Measurements from ENCODE around the gene MT1E. TPM values are rescaled to one million over a fixed set of nuclear protein-coding genes. Genes with fewer than 3 reads are reported as not detected.

Gene MT1E
- total and polyA plus RNA-seq, 2 of the 8 experiments (the other 6 are each of a cell fraction or from before 2014, with no cell fraction given), result 7.9 to 117 TPM

- Histone ChIP-seq H3K4me1 (replicated peaks in 1 of 4; ENCODE audit: control insufficient read depth in 3 of 4, insufficient read depth in 4 of 4, low read length in 3 of 4) (no peaks in the 10 kb centered on the region), H3K9me3 (ENCODE audit: insufficient read depth in 2 of 2, low read depth in 1 of 2, low read length in 1 of 2) (peaks cover 4 to 6% of the 10 kb centered on the region in 2 experiments; a peak in 2 of 4 replicates), H4K20me1 (replicated peaks in 1 of 2; ENCODE audit: control insufficient read depth in 1 of 2, insufficient read depth in 2 of 2, low read length in 2 of 2) (no peaks in the 10 kb centered on the region), H2BK20ac (ENCODE audit: low read length) (no peak overlapping the region), H3K79me1 (ENCODE audit: low read depth, low read length) (no peaks in the 10 kb centered on the region), H3K9ac (replicated peaks in 1 of 4; ENCODE audit: extremely low read depth in 1 of 4, low read depth in 3 of 4, low read length in 3 of 4) (no peak overlapping the region), H3K18ac (ENCODE audit: extremely low read depth, low read length) (no peak overlapping the region), H2AFZ (ENCODE audit: low read length) (no peak overlapping the region), H4K8ac (ENCODE audit: extremely low read depth, insufficient read depth, low read length) (no peak overlapping the region), H4K91ac (replicated peaks; ENCODE audit: insufficient read length, low read length) (no peak overlapping the region), H2AK5ac (ENCODE audit: low read depth, low read length) (no peak overlapping the region), H3K23ac (ENCODE audit: insufficient read length) (no peak overlapping the region), H3K56ac (replicated peaks; ENCODE audit: insufficient read length, low read depth, low read length) (no peak overlapping the region), H4K5ac (ENCODE audit: insufficient read length, low read depth, low read length) (no peak overlapping the region), H3K4me2 (ENCODE audit: insufficient read depth in 1 of 2, low read depth in 2 of 2, low read length in 2 of 2) (no peak overlapping the region), H3K27ac (ENCODE audit: low read depth, low read length) (no peak overlapping the region), H3K79me2 (ENCODE audit: control insufficient read depth in 1 of 2, insufficient read depth in 2 of 2, low read length in 2 of 2) (no peaks in the 10 kb centered on the region), H2BK12ac (ENCODE audit: low read depth, low read length) (no peak overlapping the region), H3K36me3 (ENCODE audit: control insufficient read depth in 2 of 4, insufficient read depth in 4 of 4, low read length in 3 of 4) (no peaks in the 10 kb centered on the region), H2BK120ac (replicated peaks; ENCODE audit: low read depth, low read length) (no peak overlapping the region), H2BK5ac (ENCODE audit: low read depth, low read length) (no peak overlapping the region), H3K23me2 (ENCODE audit: low read depth, low read length) (no peaks in the 10 kb centered on the region), H2BK15ac (ENCODE audit: low read length) (no peak overlapping the region), H3K4me3 (ENCODE audit: extremely low read depth in 1 of 4, insufficient read depth in 2 of 4, low read depth in 3 of 4, low read length in 4 of 4) (no peak overlapping the region), H3K14ac (ENCODE audit: insufficient read length) (no peak overlapping the region), H3K27me3 (replicated peaks in 1 of 4; ENCODE audit: control insufficient read depth in 3 of 4, extremely low read depth in 1 of 4, insufficient read depth in 3 of 4, low read length in 3 of 4) (no peaks in the 10 kb centered on the region; a peak in 2 of 7 replicates), H3K4ac (replicated peaks; ENCODE audit: insufficient read length, low read depth, low read length) (no peak overlapping the region)
- no peak for DNase-seq (ENCODE audit: low read depth in 1 of 2, low spot score in 2 of 2)
- FAIRE-seq, result no peak
- CTCF ChIA-PET (ENCODE audit: partially characterized antibody), result interaction anchor here (0.5 to 0.7 kb wide), 3 partner anchors 62 to 1871 kb away, joined by 3 to 4 read pairs (median 4); no protein-coding TSS in a partner anchor
- POLR2A ChIA-PET (ENCODE audit: partially characterized antibody), result interaction anchor here (0.6 kb wide), 1 partner anchor 126 kb away, joined by 3 read pairs; no protein-coding TSS in a partner anchor
- 82% methylated on average over 6 of the region's 6 CpGs; no CpG with 5 or more reads in 1 of the 2 experiments for WGBS, 2 experiments (ENCODE audit: extremely low coverage in 1 of 2, insufficient coverage in 1 of 2, insufficient read length in 1 of 2, insufficient replicate concordance in 2 of 2, low coverage in 1 of 2, low lambda C conversion rate in 2 of 2, missing lambda C conversion rate in 1 of 2)
- no peak for TF ChIP-seq FOSL1 (IDR thresholded peaks at IDR 0.05; ENCODE audit: insufficient read depth, low read depth, low read length)
- no peak for TF ChIP-seq USF2 (IDR thresholded peaks at IDR 0.05; ENCODE audit: low read length)
- TF ChIP-seq SIRT6 (IDR thresholded peaks at IDR 0.05; ENCODE audit: low read length), result no peak
- no peak for TF ChIP-seq YY1 (IDR thresholded peaks at IDR 0.05; ENCODE audit: low read depth, low read length)
- TF ChIP-seq HDAC6 (IDR thresholded peaks at IDR 0.05; ENCODE audit: low read depth, low read length), result no peak
- no peak for TF ChIP-seq JUND (IDR thresholded peaks at IDR 0.05; ENCODE audit: low read length)
- TF ChIP-seq RAD21 (IDR thresholded peaks at IDR 0.05 in 1 of 2, conservative IDR thresholded peaks at IDR 0.05 in 1 of 2; ENCODE audit: low read depth in 2 of 2, low read length in 2 of 2), result no peak
- TF ChIP-seq KDM5A (IDR thresholded peaks at IDR 0.05; ENCODE audit: low read length), result no peak
- TF ChIP-seq EGR1 (IDR thresholded peaks at IDR 0.05; ENCODE audit: borderline replicate concordance, low read depth, low read length), result no peak
- TF ChIP-seq POLR2A (IDR thresholded peaks at IDR 0.05; ENCODE audit: control extremely low read depth in 1 of 2, low read depth in 2 of 2, low read length in 2 of 2), result no peak
- TF ChIP-seq CHD2 (IDR thresholded peaks at IDR 0.05; ENCODE audit: low read length), result no peak
- no peak for TF ChIP-seq BACH1 (IDR thresholded peaks at IDR 0.05; ENCODE audit: low read length)
- TF ChIP-seq GABPA (IDR thresholded peaks at IDR 0.05; ENCODE audit: borderline replicate concordance, insufficient read depth, low read length), result no peak
These were observed 45.1 kb upstream of the MT1E start for GRCh38 chr16:56580391-56581048.
